Measurements from ENCODE around the gene RLN3. TPM values are rescaled to one million over a fixed set of nuclear protein-coding genes. Genes with fewer than 3 reads are reported as not detected.

Gene RLN3
- total and polyA plus RNA-seq, 2 of the 8 experiments (the other 6 are each of a cell fraction or from before 2014, with no cell fraction given) = not detected

- DNase-seq (ENCODE audit: low read depth in 1 of 2, low spot score in 2 of 2) (no peak), FAIRE-seq (no peak)
- Histone ChIP-seq H3K27me3 (replicated peaks in 1 of 4; ENCODE audit: control insufficient read depth in 3 of 4, extremely low read depth in 1 of 4, insufficient read depth in 3 of 4, low read length in 3 of 4) (peaks cover 7 to 32% (median 17%) of the 10 kb centered on the region in 4 experiments), H2BK20ac (ENCODE audit: low read length) (no peak overlapping the region), H3K36me3 (ENCODE audit: control insufficient read depth in 2 of 4, insufficient read depth in 4 of 4, low read length in 3 of 4) (no peaks in the 10 kb centered on the region), H2BK12ac (ENCODE audit: low read depth, low read length) (no peak overlapping the region), H3K14ac (ENCODE audit: insufficient read length) (no peak overlapping the region), H3K4me1 (replicated peaks in 1 of 4; ENCODE audit: control insufficient read depth in 3 of 4, insufficient read depth in 4 of 4, low read length in 3 of 4) (peaks cover 3 to 13% (median 8%) of the 10 kb centered on the region in 4 experiments; a peak in 6 of 7 replicates), H3K23me2 (ENCODE audit: low read depth, low read length) (peaks cover 12% of the 10 kb centered on the region; the same call in 1 of the 2 replicates), H3K9me3 (ENCODE audit: insufficient read depth in 2 of 2, low read depth in 1 of 2, low read length in 1 of 2) (no peaks in the 10 kb centered on the region), H3K23ac (ENCODE audit: insufficient read length) (no peak overlapping the region), H3K79me2 (ENCODE audit: control insufficient read depth in 1 of 2, insufficient read depth in 2 of 2, low read length in 2 of 2) (no peaks in the 10 kb centered on the region), H4K8ac (ENCODE audit: extremely low read depth, insufficient read depth, low read length) (no peak overlapping the region), H4K91ac (replicated peaks; ENCODE audit: insufficient read length, low read length) (no peak overlapping the region), H3K56ac (replicated peaks; ENCODE audit: insufficient read length, low read depth, low read length) (no peak overlapping the region), H2AFZ (ENCODE audit: low read length) (no peak overlapping the region), H3K4ac (replicated peaks; ENCODE audit: insufficient read length, low read depth, low read length) (no peak overlapping the region), H3K4me2 (ENCODE audit: insufficient read depth in 1 of 2, low read depth in 2 of 2, low read length in 2 of 2) (no peak overlapping the region), H2BK120ac (replicated peaks; ENCODE audit: low read depth, low read length) (no peak overlapping the region), H3K27ac (ENCODE audit: low read depth, low read length) (no peak overlapping the region), H2BK5ac (ENCODE audit: low read depth, low read length) (no peak overlapping the region), H3K4me3 (ENCODE audit: extremely low read depth in 1 of 4, insufficient read depth in 2 of 4, low read depth in 3 of 4, low read length in 4 of 4) (no peak overlapping the region), H4K5ac (ENCODE audit: insufficient read length, low read depth, low read length) (no peak overlapping the region), H3K79me1 (ENCODE audit: low read depth, low read length) (no peaks in the 10 kb centered on the region), H3K9ac (replicated peaks in 1 of 4; ENCODE audit: extremely low read depth in 1 of 4, low read depth in 3 of 4, low read length in 3 of 4) (no peak overlapping the region), H2AK5ac (ENCODE audit: low read depth, low read length) (no peak overlapping the region), H3K18ac (ENCODE audit: extremely low read depth, low read length) (no peak overlapping the region), H2BK15ac (ENCODE audit: low read length) (no peak overlapping the region), H4K20me1 (replicated peaks in 1 of 2; ENCODE audit: control insufficient read depth in 1 of 2, insufficient read depth in 2 of 2, low read length in 2 of 2) (no peaks in the 10 kb centered on the region)
- ChIA-PET POLR2A (ENCODE audit: partially characterized antibody) (no interaction called here), CTCF (ENCODE audit: partially characterized antibody) (interaction anchor here (0.6 to 11.2 kb wide), 6 partner anchors 19 to 177 kb away, joined by 3 to 75 read pairs (median 4); partner anchors contain the start of genes IL27RA and PALM3)
- 84% methylated on average over 2 of the region's 2 CpGs; no CpG with 5 or more reads in 1 of the 2 experiments for WGBS, 2 experiments (ENCODE audit: extremely low coverage in 1 of 2, insufficient coverage in 1 of 2, insufficient read length in 1 of 2, insufficient replicate concordance in 2 of 2, low coverage in 1 of 2, low lambda C conversion rate in 2 of 2, missing lambda C conversion rate in 1 of 2)
- TF ChIP-seq SP2 (IDR thresholded peaks at IDR 0.05; ENCODE audit: low read length) (no peak), PHF8 (conservative IDR thresholded peaks at IDR 0.05; ENCODE audit: low read depth, low read length) (no peak), SAP30 (IDR thresholded peaks at IDR 0.05; ENCODE audit: insufficient read depth, insufficient replicate concordance, low read length) (no peak), FOSL1 (IDR thresholded peaks at IDR 0.05; ENCODE audit: insufficient read depth, low read depth, low read length) (no peak), KDM1A (IDR thresholded peaks at IDR 0.05; ENCODE audit: borderline replicate concordance, low read length) (no peak), TAF7 (optimal IDR thresholded peaks at IDR 0.05; ENCODE audit: borderline replicate concordance, low read depth, low read length) (no peak), CBX8 (IDR thresholded peaks at IDR 0.05; ENCODE audit: borderline replicate concordance, low read depth, low read length) (no peak), RBBP5 (IDR thresholded peaks at IDR 0.05; ENCODE audit: borderline replicate concordance, low read depth, low read length) (no peak), KDM4A (IDR thresholded peaks at IDR 0.05; ENCODE audit: low read depth, low read length, severe bottlenecking) (no peak)
- TF ChIP-seq, protein P1, sequence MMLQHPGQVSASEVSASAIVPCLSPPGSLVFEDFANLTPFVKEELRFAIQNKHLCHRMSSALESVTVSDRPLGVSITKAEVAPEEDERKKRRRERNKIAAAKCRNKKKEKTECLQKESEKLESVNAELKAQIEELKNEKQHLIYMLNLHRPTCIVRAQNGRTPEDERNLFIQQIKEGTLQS (IDR thresholded peaks at IDR 0.05; ENCODE audit: insufficient read depth, low read depth, low read length) = no peak
- TF ChIP-seq, protein P2, sequence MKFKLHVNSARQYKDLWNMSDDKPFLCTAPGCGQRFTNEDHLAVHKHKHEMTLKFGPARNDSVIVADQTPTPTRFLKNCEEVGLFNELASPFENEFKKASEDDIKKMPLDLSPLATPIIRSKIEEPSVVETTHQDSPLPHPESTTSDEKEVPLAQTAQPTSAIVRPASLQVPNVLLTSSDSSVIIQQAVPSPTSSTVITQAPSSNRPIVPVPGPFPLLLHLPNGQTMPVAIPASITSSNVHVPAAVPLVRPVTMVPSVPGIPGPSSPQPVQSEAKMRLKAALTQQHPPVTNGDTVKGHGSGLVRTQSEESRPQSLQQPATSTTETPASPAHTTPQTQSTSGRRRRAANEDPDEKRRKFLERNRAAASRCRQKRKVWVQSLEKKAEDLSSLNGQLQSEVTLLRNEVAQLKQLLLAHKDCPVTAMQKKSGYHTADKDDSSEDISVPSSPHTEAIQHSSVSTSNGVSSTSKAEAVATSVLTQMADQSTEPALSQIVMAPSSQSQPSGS (IDR thresholded peaks at IDR 0.05; ENCODE audit: low read length) = no peak
These were observed 50.5 kb downstream of the RLN3 start for GRCh38 chr19:14078411-14078810.
